Gastroesophageal sphincter (tissue), 3 donors: Measurements from ENCODE around the gene RAB2B.

Source experiments
- POLR2A ChIP-seq, 2 donors: fragments of 450-650 bp; IDR thresholded peaks; one replicate each; pipeline ENCODE4 v1.6.1; 2017; ENCODE audit warnings: antibody characterized with exemption in 2 of 2, mild to moderate bottlenecking in 2 of 2, moderate library complexity in 1 of 2
- TF ChIP-seq, protein P1 (sequence below), 4 experiments: fragments of 200-600 bp in 2 of 4; fragments of 450-650 bp in 2 of 4; sonication (generic) in 1 of 4; IDR thresholded peaks; one replicate each; pipeline ENCODE4 v1.5.1; 2017 to 2019; ENCODE audit warnings: antibody characterized with exemption in 4 of 4, mild to moderate bottlenecking in 2 of 4, moderate library complexity in 2 of 4

DNA sequence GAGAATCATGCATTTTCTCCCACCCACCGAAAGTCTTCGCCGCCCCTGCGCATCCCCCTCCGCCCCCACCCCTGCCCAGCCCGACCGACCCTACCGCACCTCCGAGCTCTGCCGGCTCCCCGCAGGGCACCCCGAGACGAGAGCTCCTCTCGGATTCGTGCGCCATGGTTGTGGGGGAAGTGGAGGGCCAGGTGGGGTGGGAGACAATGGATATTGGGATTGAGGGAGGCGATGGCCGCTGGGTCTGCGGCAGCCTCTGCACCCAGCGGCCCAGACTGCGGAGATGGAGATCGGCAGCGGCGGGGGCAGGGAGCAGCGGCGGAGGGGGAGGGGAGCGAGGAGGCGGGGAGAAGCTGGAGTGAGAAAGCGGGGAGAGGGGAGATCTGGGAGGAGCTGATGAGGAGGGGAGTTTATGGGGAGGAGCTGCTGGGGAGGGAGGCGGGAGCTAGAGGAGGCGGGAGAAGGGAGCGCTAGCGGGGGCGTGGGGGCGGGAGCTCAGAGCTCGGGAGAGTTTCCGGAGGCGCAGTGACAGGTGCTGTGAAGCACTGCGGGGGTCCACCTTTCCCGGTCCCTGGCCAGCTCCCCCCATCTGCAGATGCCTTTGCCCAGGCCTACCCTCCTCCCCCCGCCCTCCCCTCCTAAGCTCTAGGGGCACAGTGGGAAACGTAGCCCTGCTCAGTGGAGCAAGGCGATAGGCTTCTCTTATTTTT is 49.4 kb upstream of the RAB2B start, which contains the start of gene SALL2:
- TF ChIP-seq, protein P1, sequence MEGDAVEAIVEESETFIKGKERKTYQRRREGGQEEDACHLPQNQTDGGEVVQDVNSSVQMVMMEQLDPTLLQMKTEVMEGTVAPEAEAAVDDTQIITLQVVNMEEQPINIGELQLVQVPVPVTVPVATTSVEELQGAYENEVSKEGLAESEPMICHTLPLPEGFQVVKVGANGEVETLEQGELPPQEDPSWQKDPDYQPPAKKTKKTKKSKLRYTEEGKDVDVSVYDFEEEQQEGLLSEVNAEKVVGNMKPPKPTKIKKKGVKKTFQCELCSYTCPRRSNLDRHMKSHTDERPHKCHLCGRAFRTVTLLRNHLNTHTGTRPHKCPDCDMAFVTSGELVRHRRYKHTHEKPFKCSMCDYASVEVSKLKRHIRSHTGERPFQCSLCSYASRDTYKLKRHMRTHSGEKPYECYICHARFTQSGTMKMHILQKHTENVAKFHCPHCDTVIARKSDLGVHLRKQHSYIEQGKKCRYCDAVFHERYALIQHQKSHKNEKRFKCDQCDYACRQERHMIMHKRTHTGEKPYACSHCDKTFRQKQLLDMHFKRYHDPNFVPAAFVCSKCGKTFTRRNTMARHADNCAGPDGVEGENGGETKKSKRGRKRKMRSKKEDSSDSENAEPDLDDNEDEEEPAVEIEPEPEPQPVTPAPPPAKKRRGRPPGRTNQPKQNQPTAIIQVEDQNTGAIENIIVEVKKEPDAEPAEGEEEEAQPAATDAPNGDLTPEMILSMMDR (IDR thresholded peaks at IDR 0.05) = peak in 1 of 4 experiments; percentile 5
- no peak for TF ChIP-seq POLR2A (IDR thresholded peaks at IDR 0.05)
